ENCODE data around the gene NKX1-2.
A peak's percentile ranks its signal among the peaks of the same experiment; 100 is the strongest.
"Not testable (repeated sequence)": the region's sequence is repeated elsewhere in the genome, so short reads cannot be mapped to it uniquely, and the experiment has no call there.

The NKX1-2 gene

GRCh38 chr10:124458889-124459288, 9.1 kb upstream of the NKX1-2 start:
- no peak for DNase-seq
- intact Hi-C loops (cut with DNase I): no loop called here

GRCh38 chr10:124458473-124458872, 8.6 kb upstream of the NKX1-2 start:
- no peak for DNase-seq
- intact Hi-C loops (cut with DNase I): no loop called here

- no peak for DNase-seq
- intact Hi-C loops (cut with DNase I): no loop called here
Measured at GRCh38 chr10:124455441-124455840, 5.6 kb upstream of the NKX1-2 start.

GRCh38 chr10:124453960-124454610, 4.2 kb upstream of the NKX1-2 start:
- intact Hi-C loops (cut with DNase I): no loop called here
- no peak for DNase-seq

GRCh38 chr10:124451276-124451675, 1.4 kb upstream of the NKX1-2 start:
- DNase-seq: no peak
- intact Hi-C loops (cut with DNase I): no loop called here

- no peak for DNase-seq
- intact Hi-C loops (cut with DNase I): no loop called here
Measured at GRCh38 chr10:124450783-124451057, 885 bp upstream of the NKX1-2 start.

- intact Hi-C loops (cut with DNase I): no loop called here
- peak in 2 of 42 donors; percentile 13 to 26 for DNase-seq
Measured at GRCh38 chr10:124449170-124450011, 444 bp downstream of the NKX1-2 start.

GRCh38 chr10:124448696-124449169, 1.1 kb downstream of the NKX1-2 start:
- no peak for DNase-seq
- intact Hi-C loops (cut with DNase I): no loop called here

GRCh38 chr10:124447751-124448466, 1.9 kb downstream of the NKX1-2 start:
- intact Hi-C loops (cut with DNase I): no loop called here
- DNase-seq: peak in 37 of 42 donors; percentile 14 to 83 (median 57)

- DNase-seq: peak in 41 of 42 donors; percentile 19 to 83 (median 62)
- intact Hi-C loops (cut with DNase I): no loop called here
Measured at GRCh38 chr10:124446830-124447750, 2.7 kb downstream of the NKX1-2 start.

GRCh38 chr10:124441694-124442093, 8.1 kb downstream of the NKX1-2 start:
- DNase-seq; intact Hi-C loops (cut with DNase I): not testable (repeated sequence)

- intact Hi-C loops (cut with DNase I): no loop called here
- no peak for DNase-seq
Measured at GRCh38 chr10:124436191-124436638, 13.6 kb downstream of the NKX1-2 start.

- DNase-seq; intact Hi-C loops (cut with DNase I): not testable (repeated sequence)
Measured at GRCh38 chr10:124435683-124436082, 14.2 kb downstream of the NKX1-2 start.

GRCh38 chr10:124433461-124433860, 16.4 kb downstream of the NKX1-2 start:
- intact Hi-C loops (cut with DNase I): no loop called here
- no peak for DNase-seq

GRCh38 chr10:124430077-124430476, 19.8 kb downstream of the NKX1-2 start:
- intact Hi-C loops (cut with DNase I): no loop called here
- no peak for DNase-seq

- intact Hi-C loops (cut with DNase I): no loop called here
- no peak for DNase-seq
Measured at GRCh38 chr10:124429576-124429975, 20.3 kb downstream of the NKX1-2 start.

GRCh38 chr10:124428207-124428777, 21.5 kb downstream of the NKX1-2 start:
- intact Hi-C loops (cut with DNase I): no loop called here
- no peak for DNase-seq

- intact Hi-C loops (cut with DNase I): no loop called here
- no peak for DNase-seq
Measured at GRCh38 chr10:124425227-124425962, 24.4 kb downstream of the NKX1-2 start.

Measured in head of caudate nucleus (tissue), 42 donors.